H1 (cell line): Measurements from ENCODE around the gene ST6GALNAC2. TPM values are rescaled to one million over a fixed set of nuclear protein-coding genes. Genes with fewer than 3 reads are reported as not detected.
"Not testable (repeated sequence)": the region's sequence is repeated elsewhere in the genome, so short reads cannot be mapped to it uniquely, and the experiment has no call there.

Experiments used
- CTCF ChIA-PET: fragments of 300-600 bp; sonication (Branson Sonifier 250); formaldehyde crosslinking; loops from one replicate; lab custom pipeline; 2021; ENCODE audit not compliant: partially characterized antibody; lab: Charles Lee
- POLR2A ChIA-PET: fragments of 300-600 bp; sonication (Branson Sonifier 250); formaldehyde crosslinking; loops from one replicate; lab custom pipeline; 2021; ENCODE audit warnings: inconsistent platforms; ENCODE audit not compliant: partially characterized antibody; lab: Charles Lee
- DNase-seq, 2 experiments: peaks; one replicate each; pipeline versions ENCODE4 v3.0.0 to v3.0.0-alpha.2; 2010 to 2022; ENCODE audit warnings: low spot score in 2 of 2, low read depth in 1 of 2, mixed read lengths in 1 of 2
- FAIRE-seq: peaks from 2 replicates; lab custom pipeline; 2011; peaks lifted over from hg19 to GRCh38; lab: Jason Lieb, UNC
- H2AFZ ChIP-seq: 2 replicates; pipeline ENCODE4 v1.8.1; 2012; ENCODE audit warnings: low read length, inconsistent platforms
- H2AK5ac ChIP-seq: 2 replicates; pipeline ENCODE4 v1.6.1; 2013; ENCODE audit warnings: low read depth, low read length
- H2BK120ac ChIP-seq: replicated peaks from 2 replicates; pipeline ENCODE3; 2013; ENCODE audit warnings: low read depth, low read length, inconsistent platforms
- H2BK12ac ChIP-seq: 2 replicates; pipeline ENCODE4 v1.6.1; 2013; ENCODE audit warnings: low read depth, low read length
- H2BK15ac ChIP-seq: 2 replicates; pipeline ENCODE4 v1.6.1; 2013; ENCODE audit warnings: low read length
- H2BK20ac ChIP-seq: 2 replicates; pipeline ENCODE4 v1.6.1; 2013; ENCODE audit warnings: low read length
- H2BK5ac ChIP-seq: 2 replicates; pipeline ENCODE4 v1.6.1; 2013; ENCODE audit warnings: low read depth, low read length
- H3K14ac ChIP-seq: 2 replicates; pipeline ENCODE4 v1.6.1; 2013; ENCODE audit warnings: inconsistent platforms; ENCODE audit not compliant: insufficient read length
- H3K18ac ChIP-seq: 2 replicates; pipeline ENCODE4 v1.6.1; 2013; ENCODE audit warnings: low read length; ENCODE audit errors: extremely low read depth
- H3K23ac ChIP-seq: 2 replicates; pipeline ENCODE4 v1.6.1; 2013; ENCODE audit warnings: inconsistent platforms; ENCODE audit not compliant: insufficient read length
- H3K23me2 ChIP-seq: 2 replicates; pipeline ENCODE4 v1.6.1; 2013; ENCODE audit warnings: low read depth, low read length
- H3K27ac ChIP-seq: 2 replicates; pipeline ENCODE4 v1.6.1; 2011; ENCODE audit warnings: low read depth, low read length, inconsistent platforms
- H3K27me3 ChIP-seq, 4 experiments: replicated peaks in 1 of 4; 1 replicate in 1 of 4; 2 replicates in 3 of 4; pipeline versions ENCODE4 v1.6.1 to v1.8.1; 2011 to 2013; ENCODE audit warnings: low read length in 3 of 4, mild to moderate bottlenecking in 3 of 4, inconsistent platforms in 2 of 4, mixed read lengths in 2 of 4, moderate library complexity in 1 of 4; ENCODE audit not compliant: control insufficient read depth in 3 of 4, insufficient read depth in 3 of 4; ENCODE audit errors: extremely low read depth in 1 of 4
- H3K36me3 ChIP-seq, 4 experiments: 2 replicates each; pipeline versions ENCODE4 v1.6.1 to v1.8.1; 2011 to 2013; ENCODE audit warnings: mild to moderate bottlenecking in 4 of 4, low read length in 3 of 4, moderate library complexity in 2 of 4, control low read depth in 1 of 4, inconsistent platforms in 1 of 4; ENCODE audit not compliant: insufficient read depth in 4 of 4, control insufficient read depth in 2 of 4
- H3K4ac ChIP-seq: replicated peaks from 2 replicates; pipeline ENCODE3; 2013; ENCODE audit warnings: low read length, low read depth, mixed read lengths, inconsistent platforms; ENCODE audit not compliant: insufficient read length
- H3K4me1 ChIP-seq, 4 experiments: replicated peaks in 1 of 4; 1 replicate in 1 of 4; 2 replicates in 3 of 4; pipeline versions ENCODE4 v1.6.1 to v1.8.1; 2011 to 2013; ENCODE audit warnings: low read length in 3 of 4, inconsistent platforms in 2 of 4, mixed read lengths in 1 of 4; ENCODE audit not compliant: insufficient read depth in 4 of 4, control insufficient read depth in 3 of 4
- H3K4me2 ChIP-seq, 2 experiments: 2 replicates each; pipeline versions ENCODE4 v1.6.1 to v1.8.1; 2011 to 2013; ENCODE audit warnings: low read depth in 2 of 2, low read length in 2 of 2, control low read depth in 1 of 2, inconsistent platforms in 1 of 2, mild to moderate bottlenecking in 1 of 2; ENCODE audit not compliant: insufficient read depth in 1 of 2
- H3K4me3 ChIP-seq, 4 experiments: fragments of 200-600, 300-600 bp in 1 of 4; sonication (generic), shearing (Covaris generic), sonication (Bioruptor Twin) in 1 of 4; 2 replicates each; pipeline versions ENCODE4 v1.5.1 to v1.8.1; 2011 to 2016; ENCODE audit warnings: low read length in 4 of 4, low read depth in 3 of 4, control low read depth in 2 of 4, inconsistent platforms in 2 of 4, mild to moderate bottlenecking in 2 of 4, mixed read lengths in 1 of 4, moderate library complexity in 1 of 4; ENCODE audit not compliant: insufficient read depth in 2 of 4; ENCODE audit errors: extremely low read depth in 1 of 4
- H3K56ac ChIP-seq: replicated peaks from 2 replicates; pipeline ENCODE3; 2013; ENCODE audit warnings: low read depth, mild to moderate bottlenecking, mixed read lengths, low read length, inconsistent platforms; ENCODE audit not compliant: insufficient read length
- H3K79me1 ChIP-seq: 2 replicates; pipeline ENCODE4 v1.6.1; 2013; ENCODE audit warnings: low read depth, low read length, control low read depth
- H3K79me2 ChIP-seq, 2 experiments: 2 replicates each; pipeline versions ENCODE4 v1.6.1 to v1.8.1; 2012 to 2013; ENCODE audit warnings: low read length in 2 of 2, mild to moderate bottlenecking in 2 of 2, inconsistent platforms in 1 of 2; ENCODE audit not compliant: insufficient read depth in 2 of 2, control insufficient read depth in 1 of 2
- H3K9ac ChIP-seq, 4 experiments: replicated peaks in 1 of 4; 1 replicate in 1 of 4; 2 replicates in 3 of 4; pipeline versions ENCODE4 v1.6.1 to v1.8.1; 2011 to 2013; ENCODE audit warnings: low read depth in 3 of 4, low read length in 3 of 4, control low read depth in 2 of 4, mild to moderate bottlenecking in 2 of 4, moderate library complexity in 2 of 4, inconsistent platforms in 1 of 4; ENCODE audit errors: extremely low read depth in 1 of 4
- H3K9me3 ChIP-seq, 2 experiments: 2 replicates each; pipeline versions ENCODE4 v1.6.1 to v1.8.1; 2012 to 2013; ENCODE audit warnings: mild to moderate bottlenecking in 2 of 2, moderate library complexity in 2 of 2, control low read depth in 1 of 2, inconsistent platforms in 1 of 2, low read depth in 1 of 2, low read length in 1 of 2, mixed read lengths in 1 of 2; ENCODE audit not compliant: insufficient read depth in 2 of 2
- H4K20me1 ChIP-seq, 2 experiments: replicated peaks in 1 of 2; 2 replicates each; pipeline versions ENCODE3 to v1.8.1; 2011 to 2013; ENCODE audit warnings: inconsistent platforms in 2 of 2, low read length in 2 of 2, mild to moderate bottlenecking in 1 of 2; ENCODE audit not compliant: insufficient read depth in 2 of 2, control insufficient read depth in 1 of 2
- H4K5ac ChIP-seq: 2 replicates; pipeline ENCODE4 v1.6.1; 2013; ENCODE audit warnings: low read length, low read depth, mixed read lengths, inconsistent platforms; ENCODE audit not compliant: insufficient read length
- H4K8ac ChIP-seq: 2 replicates; pipeline ENCODE4 v1.8.0; 2013; ENCODE audit warnings: mild to moderate bottlenecking, moderate library complexity, low read length, inconsistent platforms; ENCODE audit not compliant: insufficient read depth; ENCODE audit errors: extremely low read depth
- H4K91ac ChIP-seq: replicated peaks from 2 replicates; pipeline ENCODE3; 2013; ENCODE audit warnings: low read length, mixed read lengths, inconsistent platforms; ENCODE audit not compliant: insufficient read length
- WGBS, 2 experiments: shearing (Covaris generic) in 1 of 2; methylation state at CpG; one replicate each; pipeline versions ENCODE4 v1.1.6 to v1.1.7; 2013 to 2015; ENCODE audit warnings: low lambda C conversion rate in 2 of 2, mixed read lengths in 2 of 2, inconsistent platforms in 1 of 2, low coverage in 1 of 2, missing lambda C conversion rate in 1 of 2; ENCODE audit not compliant: insufficient replicate concordance in 2 of 2, insufficient coverage in 1 of 2, insufficient read length in 1 of 2; ENCODE audit errors: extremely low coverage in 1 of 2, missing lambda C conversion rate in 1 of 2; 5-methylcytosine and 5-hydroxymethylcytosine counted together
- polyA plus RNA-seq, 7 experiments: library from polyadenylated mRNA; depleted of rRNA in 3 of 7; stranded (reverse) in 5 of 7; unstranded in 2 of 7; fragments of >200 nt in 5 of 7; fragments of 200-250 nt in 2 of 7; gene quantifications; 1 replicate in 5 of 7; 2 replicates in 1 of 7; 4 replicates in 1 of 7; pipeline versions ENCODE4 v1.2.1 to v1.2.3, GENCODE V29; 2011 to 2013; ENCODE audit warnings: missing spikeins in 2 of 7, mixed read lengths in 2 of 7
- total RNA-seq: library from RNA; stranded (reverse); fragmentation: NEBNext Ultra II Directional; extraction: Animal tissue kit (Norgen Biotek cat#: 25700); gene quantifications from 2 replicates; pipeline ENCODE4 v1.2.1, GENCODE V29; 2021

Gene ST6GALNAC2
- total and polyA plus RNA-seq, 2 of the 8 experiments (the other 6 are each of a cell fraction or from before 2014, with no cell fraction given) = 0.09 TPM; not detected in 1

GRCh38 chr17:76563359-76563758 lies 22.3 kb downstream of the ST6GALNAC2 start:
- H2BK20ac ChIP-seq, H3K56ac ChIP-seq, H3K4ac ChIP-seq, CTCF ChIA-PET, H4K8ac ChIP-seq, H3K9ac ChIP-seq, H3K27me3 ChIP-seq, H4K5ac ChIP-seq, H2BK5ac ChIP-seq, H3K14ac ChIP-seq, H4K91ac ChIP-seq, H2AFZ ChIP-seq, H2AK5ac ChIP-seq, H3K4me2 ChIP-seq, H3K27ac ChIP-seq, H3K9me3 ChIP-seq, H2BK15ac ChIP-seq, H3K18ac ChIP-seq, H2BK120ac ChIP-seq, H2BK12ac ChIP-seq, DNase-seq, H3K23me2 ChIP-seq, H3K4me3 ChIP-seq, FAIRE-seq, H3K23ac ChIP-seq: not testable (repeated sequence)
- H3K4me1 ChIP-seq = peaks cover 2 to 13% (median 7%) of the 10 kb centered on the region in 4 experiments; a peak in 6 of 7 replicates
- H3K79me2 ChIP-seq = peaks cover 16 to 45% of the 10 kb centered on the region in 2 experiments
- H4K20me1 ChIP-seq = peaks cover 37 to 43% of the 10 kb centered on the region in 2 experiments
- POLR2A ChIA-PET = interaction anchor here (0.6 to 0.7 kb wide), 3 partner anchors 9 to 1433 kb away, joined by 3 to 4 read pairs (median 3); no protein-coding TSS in a partner anchor
- 90% methylated on average over 2 of the region's 2 CpGs; no CpG with 5 or more reads in 1 of the 2 experiments for WGBS, 2 experiments
- H3K36me3 ChIP-seq = peaks cover 24 to 72% (median 50%) of the 10 kb centered on the region in 4 experiments
- H3K79me1 ChIP-seq = peaks cover 12% of the 10 kb centered on the region
